ENCODE data around the gene ADAMTS15.

- TF ChIP-seq CTCF (conservative IDR thresholded peaks at IDR 0.05 in 1 of 2, IDR thresholded peaks at IDR 0.05 in 1 of 2; ENCODE audit: low read depth in 1 of 2, low read length in 2 of 2): no peak
- no peak for TF ChIP-seq EZH2 (IDR thresholded peaks at IDR 0.05; ENCODE audit: low read length, missing control alignments)
Observed at GRCh38 chr11:130436171-130436570, 12.3 kb upstream of the ADAMTS15 start.
